Karpas-422 (cell line): ENCODE results near the gene RXRA. TPM values are rescaled to one million over a fixed set of nuclear protein-coding genes. Genes with fewer than 3 reads are reported as not detected.

Experiments
- DNase-seq: peaks from one replicate; pipeline ENCODE4 v3.0.0-alpha.2; 2015
- H2AFZ ChIP-seq: fragments of 200-600 bp; sonication (generic); 2 replicates; pipeline ENCODE4 v1.6.1; 2014; ENCODE audit warnings: antibody characterized with exemption, low read length, mixed read lengths
- H3K27ac ChIP-seq: fragments of 200-600 bp; sonication (generic); 2 replicates; pipeline ENCODE4 v1.5.1; 2014; ENCODE audit warnings: mild to moderate bottlenecking, low read length, moderate library complexity
- H3K27me3 ChIP-seq: fragments of 200-600 bp; sonication (generic); 2 replicates; pipeline ENCODE4 v1.6.1; 2014; ENCODE audit warnings: low read length, mixed read lengths
- H3K36me3 ChIP-seq: fragments of 200-600 bp; sonication (generic); 2 replicates; pipeline ENCODE4 v1.6.1; 2014; ENCODE audit warnings: low read length, mixed read lengths; ENCODE audit not compliant: insufficient read depth
- H3K4me1 ChIP-seq: fragments of 200-600 bp; sonication (generic); 2 replicates; pipeline ENCODE4 v1.6.1; 2014; ENCODE audit warnings: mild to moderate bottlenecking, low read length, mixed read lengths
- H3K4me2 ChIP-seq: fragments of 200-600 bp; sonication (generic); 2 replicates; pipeline ENCODE4 v1.6.1; 2014; ENCODE audit warnings: low read length, low read depth, mild to moderate bottlenecking; ENCODE audit not compliant: poor library complexity, severe bottlenecking
- H3K4me3 ChIP-seq: fragments of 200-600 bp; sonication (generic); 2 replicates; pipeline ENCODE4 v1.5.1; 2014; ENCODE audit warnings: mild to moderate bottlenecking, antibody characterized with exemption, low read length, mixed read lengths
- H3K79me2 ChIP-seq: fragments of 200-600 bp; sonication (generic); 2 replicates; pipeline ENCODE4 v1.6.1; 2014; ENCODE audit warnings: mild to moderate bottlenecking, low read length, mixed read lengths
- H3K9ac ChIP-seq: fragments of 200-600 bp; sonication (generic); 2 replicates; pipeline ENCODE4 v1.6.0; 2014; ENCODE audit warnings: low read length
- H3K9me2 ChIP-seq: fragments of 200-600 bp; sonication (generic), shearing (Covaris generic); replicated peaks from 2 replicates; pipeline ENCODE4 v1.6.0; 2014; ENCODE audit warnings: mild to moderate bottlenecking, low read length, moderate library complexity; ENCODE audit not compliant: insufficient read depth
- H3K9me3 ChIP-seq: fragments of 300-700, 200-600 bp; sonication (generic); 2 replicates; pipeline ENCODE4 v1.6.1; 2014; ENCODE audit warnings: low read length, mixed read lengths
- H4K20me1 ChIP-seq: fragments of 200-600 bp; sonication (generic); 2 replicates; pipeline ENCODE4 v1.6.1; 2014; ENCODE audit warnings: mild to moderate bottlenecking, antibody characterized with exemption, low read length, low read depth; ENCODE audit not compliant: insufficient read depth
- total RNA-seq: library from RNA; depleted of rRNA; stranded (reverse); fragments of >200 nt; shearing (Covaris generic); gene quantifications from 2 replicates; pipeline ENCODE4 v1.2.3, GENCODE V29; 2014; ENCODE audit warnings: low replicate concordance

The RXRA gene
- total RNA-seq, 1 experiment from 2014 or later = not detected

DNA sequence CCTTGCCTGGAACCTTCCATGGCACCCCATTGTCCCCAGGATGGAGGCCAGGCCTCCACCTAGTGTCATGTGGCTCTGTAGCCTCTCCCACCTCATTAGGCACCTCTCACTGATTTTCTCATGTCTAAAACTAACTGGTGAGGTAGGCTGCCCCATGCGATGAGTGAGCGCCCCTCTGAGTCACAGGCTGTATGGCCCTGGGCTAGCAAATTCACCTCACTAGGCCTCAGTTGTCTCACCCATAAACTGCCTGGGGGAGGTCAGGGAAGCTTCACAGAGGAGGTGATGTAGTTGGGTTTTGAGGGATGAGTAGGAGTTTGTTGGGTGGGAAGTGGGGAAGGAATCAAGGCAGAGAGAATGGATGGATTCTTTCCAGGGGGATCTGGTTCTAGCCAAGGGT, 8.8 kb downstream of the RXRA start:
- H3K4me1 ChIP-seq = no peaks in the 10 kb centered on the region
- no peak overlapping the region for H3K4me3 ChIP-seq
- H4K20me1 ChIP-seq = no peaks in the 10 kb centered on the region
- no peaks in the 10 kb centered on the region for H3K79me2 ChIP-seq
- H3K9me2 ChIP-seq = no peaks in the 10 kb centered on the region
- no peak for DNase-seq
- no peaks in the 10 kb centered on the region for H3K27me3 ChIP-seq
- H3K9me3 ChIP-seq = no peaks in the 10 kb centered on the region
- no peak overlapping the region for H3K9ac ChIP-seq
- H3K27ac ChIP-seq = no peak overlapping the region
- no peak overlapping the region for H2AFZ ChIP-seq
- H3K4me2 ChIP-seq = no peak overlapping the region
- no peaks in the 10 kb centered on the region for H3K36me3 ChIP-seq

DNA sequence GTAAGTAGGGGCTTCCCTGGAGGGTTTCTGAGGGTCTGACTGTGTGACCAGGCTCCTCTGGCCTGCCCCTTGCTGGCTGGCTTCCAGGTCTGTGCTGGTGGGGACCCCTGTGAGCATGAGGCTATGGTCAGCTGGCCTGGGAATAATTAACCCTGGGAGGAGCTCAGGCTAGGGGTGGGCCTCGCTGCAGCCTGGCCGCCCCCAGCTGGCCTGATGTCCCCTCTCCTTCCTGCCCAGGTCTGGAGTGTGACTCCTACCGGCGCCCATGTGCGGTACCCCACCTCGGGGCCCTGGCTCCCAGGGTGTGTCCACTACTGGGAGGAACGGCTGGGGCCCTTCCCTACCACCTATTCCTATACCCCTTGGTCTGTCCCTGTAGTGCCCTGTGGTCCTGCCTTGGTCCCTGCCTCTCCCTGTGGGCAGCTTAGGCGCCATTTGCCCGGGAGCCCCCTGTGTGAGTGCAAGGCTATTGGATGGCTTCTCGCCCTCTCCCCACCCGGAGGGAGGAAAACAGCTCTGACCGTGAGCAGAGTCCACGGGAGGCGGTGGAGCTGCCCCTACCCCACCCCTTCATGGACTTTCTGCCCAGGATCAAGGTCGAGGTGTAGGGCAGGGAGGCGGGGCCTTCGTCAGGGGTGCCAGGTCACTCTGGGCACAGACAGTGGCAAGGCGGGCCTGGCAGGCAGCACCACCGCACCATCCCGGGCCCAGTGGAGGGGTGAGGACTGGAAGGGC, 9.4 kb downstream of the RXRA start:
- Histone ChIP-seq H3K79me2 (no peaks in the 10 kb centered on the region), H3K4me3 (no peak overlapping the region), H3K27me3 (no peaks in the 10 kb centered on the region), H3K4me1 (no peaks in the 10 kb centered on the region), H4K20me1 (no peaks in the 10 kb centered on the region), H3K9ac (no peak overlapping the region), H3K9me2 (no peaks in the 10 kb centered on the region), H3K9me3 (no peaks in the 10 kb centered on the region), H3K36me3 (no peaks in the 10 kb centered on the region), H3K4me2 (no peak overlapping the region), H3K27ac (no peak overlapping the region), H2AFZ (no peak overlapping the region)
- no peak for DNase-seq

DNA sequence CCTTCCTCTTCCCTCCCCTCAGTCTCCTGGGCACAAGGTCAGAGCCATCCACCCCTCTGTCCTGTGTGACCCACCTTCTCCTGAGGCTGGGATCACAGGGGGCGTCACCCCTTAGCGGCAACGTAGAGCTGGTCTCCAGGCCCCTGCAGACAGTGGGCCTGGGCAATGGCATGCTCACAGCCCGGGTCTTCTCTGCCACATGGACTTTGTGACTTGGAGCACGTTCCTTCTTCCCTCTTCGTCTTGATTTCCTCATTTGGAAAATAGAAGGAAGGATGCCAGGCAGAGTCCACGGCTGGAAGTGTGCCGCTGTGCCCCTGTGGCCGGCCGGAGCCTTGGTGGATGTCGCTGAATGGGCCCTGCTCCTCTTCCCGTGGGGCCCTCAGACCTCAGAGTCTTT, 10.0 kb downstream of the RXRA start:
- Histone ChIP-seq H3K27me3 (no peaks in the 10 kb centered on the region), H3K4me3 (no peak overlapping the region), H3K9ac (no peak overlapping the region), H4K20me1 (no peaks in the 10 kb centered on the region), H2AFZ (no peak overlapping the region), H3K9me3 (no peaks in the 10 kb centered on the region), H3K4me2 (no peak overlapping the region), H3K79me2 (no peaks in the 10 kb centered on the region), H3K36me3 (no peaks in the 10 kb centered on the region), H3K27ac (no peak overlapping the region), H3K4me1 (no peaks in the 10 kb centered on the region), H3K9me2 (no peaks in the 10 kb centered on the region)
- no peak for DNase-seq

DNA sequence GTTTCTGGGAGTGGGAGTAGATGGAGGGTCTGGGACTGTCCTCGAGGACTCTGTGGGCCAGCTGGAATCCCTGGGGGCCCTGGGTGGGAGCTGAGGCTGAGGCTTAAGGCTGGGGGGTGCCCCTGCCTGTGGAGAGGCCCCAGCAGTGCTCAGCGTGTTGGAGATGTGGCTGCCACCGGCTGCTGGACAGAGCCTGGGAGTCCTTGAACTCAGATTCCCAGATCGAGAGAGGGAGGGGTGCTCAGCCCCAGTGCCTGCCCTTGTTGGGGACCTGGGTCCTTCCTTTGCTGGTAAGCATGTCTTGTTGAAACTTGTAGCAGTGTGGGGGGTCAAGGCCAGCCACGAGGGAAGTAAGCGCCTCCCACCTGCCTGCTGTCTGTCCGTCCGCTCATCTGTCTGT, 10.7 kb downstream of the RXRA start:
- H3K4me3 ChIP-seq = no peak overlapping the region
- no peaks in the 10 kb centered on the region for H3K36me3 ChIP-seq
- no peaks in the 10 kb centered on the region for H3K79me2 ChIP-seq
- H3K27me3 ChIP-seq = no peaks in the 10 kb centered on the region
- H2AFZ ChIP-seq = no peak overlapping the region
- no peak for DNase-seq
- no peaks in the 10 kb centered on the region for H4K20me1 ChIP-seq
- H3K9ac ChIP-seq = no peak overlapping the region
- H3K4me2 ChIP-seq = no peak overlapping the region
- H3K4me1 ChIP-seq = no peaks in the 10 kb centered on the region
- H3K9me3 ChIP-seq = no peaks in the 10 kb centered on the region
- no peaks in the 10 kb centered on the region for H3K9me2 ChIP-seq
- no peak overlapping the region for H3K27ac ChIP-seq

DNA sequence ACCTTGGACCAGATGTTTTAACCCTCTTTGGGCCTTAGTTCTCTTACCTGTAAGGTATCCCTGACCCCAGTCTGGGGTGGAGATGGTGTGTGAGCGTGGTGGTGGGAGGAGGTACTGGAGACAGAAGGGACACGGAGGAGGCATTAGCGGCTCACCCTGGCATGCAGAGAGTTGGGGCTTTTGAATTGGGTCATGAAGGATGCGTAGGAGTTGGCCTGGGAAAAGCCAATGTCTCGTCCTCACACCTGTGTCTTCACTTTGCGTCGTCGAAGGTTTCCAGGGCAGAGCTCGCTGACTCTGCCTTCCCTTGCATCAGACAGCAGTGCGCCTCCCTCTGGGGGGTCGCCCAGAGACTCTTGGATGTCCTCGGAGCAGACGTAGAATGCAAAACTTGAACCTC, 11.2 kb downstream of the RXRA start:
- no peak overlapping the region for H3K4me3 ChIP-seq
- H3K27ac ChIP-seq = no peak overlapping the region
- H4K20me1 ChIP-seq = no peaks in the 10 kb centered on the region
- no peaks in the 10 kb centered on the region for H3K79me2 ChIP-seq
- H3K36me3 ChIP-seq = no peaks in the 10 kb centered on the region
- no peak overlapping the region for H3K9ac ChIP-seq
- no peaks in the 10 kb centered on the region for H3K9me2 ChIP-seq
- H3K27me3 ChIP-seq = no peaks in the 10 kb centered on the region
- no peak overlapping the region for H2AFZ ChIP-seq
- no peak overlapping the region for H3K4me2 ChIP-seq
- no peaks in the 10 kb centered on the region for H3K4me1 ChIP-seq
- no peaks in the 10 kb centered on the region for H3K9me3 ChIP-seq
- DNase-seq = no peak

DNA sequence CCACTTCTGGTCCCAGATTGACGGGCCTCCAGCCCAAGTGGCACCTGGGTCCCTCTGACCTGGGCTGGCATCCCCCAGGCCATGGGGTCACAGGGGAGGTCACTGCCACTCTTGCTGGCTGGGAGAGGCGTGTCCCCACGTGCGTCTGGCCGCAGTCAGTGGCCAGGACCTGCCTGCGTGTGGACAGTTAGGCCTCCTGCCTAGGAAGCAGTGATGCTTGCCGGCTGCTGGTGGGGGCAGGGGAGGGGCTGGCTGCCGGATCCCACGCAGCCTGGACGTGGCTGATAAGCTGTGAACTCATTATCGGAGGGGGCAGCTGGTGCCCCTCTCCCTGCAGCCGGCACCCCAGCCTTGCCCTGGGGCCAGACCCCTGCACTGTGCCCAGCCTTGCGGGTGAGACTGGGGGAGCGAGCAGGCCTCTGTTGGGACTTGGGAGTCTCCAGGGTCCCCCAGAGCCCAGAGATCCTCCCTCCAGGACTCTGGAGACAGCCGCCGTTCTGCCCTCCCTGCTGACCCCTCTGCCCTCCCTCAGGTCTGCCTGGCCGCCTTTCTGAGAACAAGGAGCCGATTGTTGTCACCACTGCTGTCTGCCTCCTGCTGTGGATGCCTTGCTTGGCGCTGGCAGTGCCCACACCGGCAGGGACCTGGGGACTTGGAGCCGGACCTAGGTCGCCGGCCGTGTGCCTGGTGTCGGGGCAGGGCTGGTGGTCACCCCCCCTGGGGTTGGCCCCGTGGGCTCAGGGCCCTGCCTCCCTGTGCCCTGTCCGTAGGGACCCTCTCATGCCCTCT, 12.3 kb downstream of the RXRA start:
- no peak overlapping the region for H2AFZ ChIP-seq
- no peaks in the 10 kb centered on the region for H3K9me2 ChIP-seq
- no peaks in the 10 kb centered on the region for H3K27me3 ChIP-seq
- H3K27ac ChIP-seq = no peak overlapping the region
- H3K4me3 ChIP-seq = no peak overlapping the region
- no peak overlapping the region for H3K4me2 ChIP-seq
- DNase-seq = no peak
- no peaks in the 10 kb centered on the region for H3K79me2 ChIP-seq
- H3K36me3 ChIP-seq = no peaks in the 10 kb centered on the region
- no peak overlapping the region for H3K9ac ChIP-seq
- H3K4me1 ChIP-seq = no peaks in the 10 kb centered on the region
- H3K9me3 ChIP-seq = no peaks in the 10 kb centered on the region
- no peaks in the 10 kb centered on the region for H4K20me1 ChIP-seq

DNA sequence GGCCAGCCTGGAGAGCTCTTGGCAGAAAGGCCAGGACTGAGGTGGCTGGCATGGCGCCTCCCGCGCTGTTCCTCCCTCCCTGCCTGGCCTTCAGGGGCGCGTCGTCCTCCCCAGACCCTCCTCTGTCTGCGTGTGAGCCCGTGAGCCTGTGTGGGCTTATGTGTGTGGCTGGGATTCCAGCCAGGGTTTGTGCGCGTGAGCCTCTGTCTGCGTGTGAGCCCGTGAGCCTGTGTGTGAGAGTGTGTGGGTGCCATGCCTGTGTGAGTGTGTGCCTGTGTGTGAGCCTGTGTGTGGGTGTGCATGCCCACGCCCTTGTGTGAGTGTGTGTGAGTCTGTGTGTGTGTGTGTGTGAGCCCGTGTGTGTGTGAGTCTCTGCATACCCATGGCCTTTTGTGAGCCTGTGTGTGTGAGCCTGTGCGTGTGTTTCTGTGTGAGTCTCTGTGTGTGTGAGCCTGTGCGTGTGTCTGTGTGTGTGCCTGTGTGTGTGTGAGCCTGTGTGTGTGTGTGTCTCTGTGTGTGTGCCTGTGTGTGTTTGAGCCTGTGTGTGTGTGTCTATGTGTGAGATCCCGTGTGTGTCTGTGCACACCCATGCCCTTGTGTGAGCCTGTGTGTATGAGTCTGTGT, 13.0 kb downstream of the RXRA start:
- Histone ChIP-seq H3K4me2 (no peak overlapping the region), H4K20me1 (no peaks in the 10 kb centered on the region), H3K9me2 (no peaks in the 10 kb centered on the region), H3K36me3 (no peaks in the 10 kb centered on the region), H3K79me2 (no peaks in the 10 kb centered on the region), H3K27me3 (no peaks in the 10 kb centered on the region), H2AFZ (no peak overlapping the region), H3K27ac (no peak overlapping the region), H3K4me1 (no peaks in the 10 kb centered on the region), H3K9me3 (no peaks in the 10 kb centered on the region), H3K9ac (no peak overlapping the region), H3K4me3 (no peak overlapping the region)
- DNase-seq = no peak

DNA sequence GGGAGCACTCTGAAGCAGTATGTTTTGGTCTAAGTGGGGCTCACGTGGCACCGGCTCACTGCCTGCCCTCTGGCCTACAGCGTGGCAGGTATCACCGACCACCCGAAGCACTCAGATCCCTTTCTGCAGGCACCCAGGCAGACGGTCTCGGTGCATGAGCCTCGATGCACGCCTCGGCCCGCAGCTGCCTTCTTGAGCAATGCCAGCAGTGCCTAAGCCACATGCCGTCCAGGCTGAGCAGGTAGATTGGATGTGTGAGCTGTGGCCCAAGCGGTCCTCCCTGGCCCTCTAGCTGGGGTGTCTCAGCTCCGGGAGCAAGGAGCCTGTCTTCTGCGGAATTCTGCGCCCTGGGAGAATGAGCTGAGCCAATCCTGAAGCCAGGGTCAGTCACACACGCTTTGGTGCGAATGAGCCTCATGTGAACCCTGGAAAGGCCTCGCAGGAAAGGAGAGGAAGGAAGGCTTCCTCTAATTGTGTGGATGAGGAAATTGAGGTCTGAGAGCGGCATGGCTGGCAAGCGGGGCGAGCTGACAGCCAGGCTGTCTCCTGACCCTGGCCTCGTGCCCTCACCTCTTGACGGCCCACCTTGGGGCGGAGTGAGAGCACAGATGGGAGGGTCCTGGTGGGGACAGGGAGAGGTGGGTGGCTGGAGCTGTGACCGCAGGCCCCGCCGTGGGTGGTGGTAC, 14.4 kb downstream of the RXRA start:
- Histone ChIP-seq H3K9ac (no peak overlapping the region), H4K20me1 (no peaks in the 10 kb centered on the region), H3K36me3 (no peaks in the 10 kb centered on the region), H3K4me3 (no peak overlapping the region), H3K79me2 (no peaks in the 10 kb centered on the region), H3K4me2 (no peak overlapping the region), H2AFZ (no peak overlapping the region), H3K9me3 (no peaks in the 10 kb centered on the region), H3K9me2 (no peaks in the 10 kb centered on the region), H3K4me1 (no peaks in the 10 kb centered on the region), H3K27ac (no peak overlapping the region), H3K27me3 (no peaks in the 10 kb centered on the region)
- no peak for DNase-seq
